HG03196 (cell line): ENCODE results near the gene CYBB.

ENCODE experiments used
- ATAC-seq: cut with Tn5 transposase; IDR thresholded peaks from one replicate; pipeline ENCODE4 v1.9.1; 2021; ENCODE audit not compliant: unreplicated experiment

The CYBB gene

DNA sequence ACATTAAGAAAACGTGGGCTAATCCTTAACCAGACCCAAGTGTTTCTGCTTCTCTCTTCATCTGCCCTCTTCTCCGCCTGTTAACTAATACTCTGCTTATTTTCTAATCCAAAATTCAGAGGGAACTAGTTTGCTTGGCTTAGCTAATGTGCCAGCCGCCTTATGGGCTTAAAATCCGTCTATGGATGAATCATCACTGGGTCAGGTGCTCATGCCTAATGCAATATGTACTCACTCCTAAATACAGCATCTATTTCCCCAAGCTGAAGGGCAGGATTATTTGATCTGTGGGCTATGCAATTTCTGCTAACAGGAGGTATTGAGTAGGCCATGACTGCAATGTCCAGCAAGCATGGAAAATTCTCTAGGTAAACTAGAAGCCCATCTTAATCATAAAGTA, 55.1 kb downstream of the CYBB start:
- ATAC-seq, result no peak

DNA sequence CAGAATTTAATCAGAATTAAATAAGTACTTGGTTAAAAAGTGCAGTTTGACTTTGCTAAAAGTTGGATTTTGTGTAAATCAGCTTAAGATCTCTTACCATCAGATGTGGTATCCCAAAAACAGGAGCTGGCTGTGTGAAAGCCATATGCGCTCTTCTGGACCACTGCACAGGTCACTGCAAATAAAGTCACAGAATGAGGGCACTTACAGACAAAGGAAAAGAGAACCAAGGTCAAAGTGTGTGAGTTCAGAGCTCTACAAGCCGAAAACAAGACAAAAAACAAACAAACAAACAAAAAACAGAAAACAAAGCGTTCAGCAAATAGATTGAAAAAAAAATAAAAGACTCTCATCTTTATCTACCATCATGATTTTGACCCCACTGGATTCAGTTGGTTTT, 61.1 kb downstream of the CYBB start:
- ATAC-seq, result no peak

DNA sequence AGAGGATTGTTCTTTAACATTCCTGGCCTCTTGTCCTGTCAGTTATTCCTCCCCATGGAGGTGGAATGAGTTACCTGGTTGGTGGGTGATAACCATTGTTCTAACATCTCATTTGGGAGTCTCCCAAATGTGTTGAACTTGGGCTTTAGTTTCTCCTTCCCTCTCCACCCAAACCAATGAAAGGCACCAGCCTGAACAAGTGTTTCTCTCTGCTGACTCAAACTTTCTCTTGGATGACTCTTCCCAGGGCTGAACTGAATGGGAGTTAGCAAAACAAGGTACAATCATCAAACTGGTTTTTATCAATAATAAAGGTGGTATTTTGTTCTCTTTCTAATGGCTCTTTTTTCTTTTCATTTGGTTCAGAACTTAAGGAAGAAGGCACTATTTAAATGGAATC, 64.8 kb downstream of the CYBB start:
- no peak for ATAC-seq

DNA sequence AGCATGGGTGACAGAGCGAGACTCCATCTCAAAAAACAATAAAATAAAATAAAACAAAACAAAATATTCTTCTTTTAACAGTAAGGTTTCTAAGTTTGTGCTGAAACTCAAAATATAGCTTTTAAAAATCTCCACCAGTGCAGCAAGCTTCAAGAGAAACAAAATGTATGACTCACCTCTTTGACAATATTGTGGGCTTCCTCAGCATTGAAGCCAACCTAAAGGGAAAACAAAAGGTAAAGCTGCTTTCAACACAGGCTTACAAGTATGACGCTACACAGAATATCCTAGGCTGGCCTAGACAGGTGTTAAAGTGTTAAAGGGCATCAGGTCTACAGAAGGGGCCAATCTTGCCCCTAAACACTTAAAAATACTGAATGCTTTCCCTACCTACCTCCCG, 66.3 kb downstream of the CYBB start:
- ATAC-seq, result no peak

DNA sequence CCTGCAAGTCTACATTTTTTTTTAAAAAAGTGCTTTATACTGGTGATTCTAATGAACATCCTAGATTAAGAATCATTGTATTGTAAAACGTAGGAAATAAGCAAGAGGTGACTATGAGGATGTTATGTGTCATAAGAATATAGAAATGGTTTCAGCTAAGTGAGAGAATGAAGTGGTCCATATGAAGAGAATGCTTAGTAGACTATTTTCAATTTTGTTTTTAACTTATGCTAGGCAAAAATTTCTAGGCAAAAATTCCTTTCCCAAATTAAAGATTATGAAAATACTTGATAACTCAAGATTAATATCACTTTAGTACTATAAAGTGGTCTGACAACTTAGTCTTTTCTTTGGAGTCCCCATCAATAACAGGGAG, 66.7 kb downstream of the CYBB start:
- no peak for ATAC-seq

DNA sequence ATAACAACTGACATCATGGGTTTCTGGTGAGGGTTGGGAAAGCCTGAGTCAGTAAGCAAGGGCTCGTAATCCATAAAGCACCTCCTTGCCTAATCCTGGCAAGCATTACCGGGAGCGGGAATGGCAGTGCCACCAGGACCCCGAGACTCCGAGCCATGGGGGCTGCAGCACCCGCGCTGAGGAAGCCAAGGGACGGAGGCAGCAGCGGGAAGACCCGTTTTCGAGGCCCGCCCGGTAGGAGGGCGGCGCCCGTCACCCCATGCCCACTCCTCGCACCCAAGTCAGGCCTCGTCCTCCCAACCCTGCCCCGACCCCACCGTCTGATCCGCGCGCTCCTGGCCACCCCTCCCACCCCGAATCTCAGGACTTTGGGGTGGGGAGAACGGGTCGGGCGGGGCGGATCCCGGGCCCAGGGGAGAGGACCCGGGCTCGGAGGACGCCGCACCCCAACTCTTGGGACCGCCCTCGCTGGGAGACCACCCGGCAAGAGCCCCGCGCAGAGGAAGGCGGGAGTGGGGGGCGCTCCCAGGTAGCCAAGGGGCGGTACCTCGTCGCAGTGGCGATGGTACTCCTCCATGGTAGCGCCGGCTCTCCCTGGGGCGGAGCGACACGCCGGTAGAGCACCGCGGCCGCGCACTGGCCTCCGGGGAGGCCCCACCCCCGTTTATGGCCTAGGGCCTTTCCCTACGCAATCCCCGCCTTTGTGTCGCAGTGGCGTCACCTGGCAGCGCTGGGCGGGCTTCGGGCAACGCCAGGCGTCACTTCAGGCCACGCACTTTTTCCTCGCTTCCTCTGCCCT, 67.3 kb downstream of the CYBB start, which contains the start of gene DYNLT3:
TSS of gene DYNLT3 (minus strand) at position 638 of the 799 bp plus-strand sequence. CDS start at position 577, 61 bp downstream.
- peak; percentile 100 for ATAC-seq

DNA sequence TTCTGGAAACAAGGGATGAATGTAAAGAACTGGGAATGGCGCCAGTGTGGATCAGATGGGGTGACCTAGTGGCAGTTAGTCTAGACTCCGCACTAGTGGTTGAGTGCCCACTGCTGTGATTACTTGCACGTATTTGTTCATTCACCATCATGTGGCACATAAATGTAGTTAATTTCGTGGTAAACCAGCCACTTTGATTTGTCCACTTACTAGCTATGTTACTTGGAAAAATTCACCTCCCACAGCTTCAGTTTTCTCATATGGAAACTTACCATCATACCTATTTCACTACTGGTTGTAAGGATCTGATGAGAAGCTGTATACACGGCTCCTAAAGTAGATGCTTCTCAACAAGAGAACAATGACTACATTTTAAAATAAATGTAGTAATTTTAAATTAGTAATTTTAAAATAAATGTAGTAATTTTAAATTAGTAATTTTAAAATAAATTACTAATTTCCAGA, 67.9 kb downstream of the CYBB start:
- peak; percentile 35 for ATAC-seq

DNA sequence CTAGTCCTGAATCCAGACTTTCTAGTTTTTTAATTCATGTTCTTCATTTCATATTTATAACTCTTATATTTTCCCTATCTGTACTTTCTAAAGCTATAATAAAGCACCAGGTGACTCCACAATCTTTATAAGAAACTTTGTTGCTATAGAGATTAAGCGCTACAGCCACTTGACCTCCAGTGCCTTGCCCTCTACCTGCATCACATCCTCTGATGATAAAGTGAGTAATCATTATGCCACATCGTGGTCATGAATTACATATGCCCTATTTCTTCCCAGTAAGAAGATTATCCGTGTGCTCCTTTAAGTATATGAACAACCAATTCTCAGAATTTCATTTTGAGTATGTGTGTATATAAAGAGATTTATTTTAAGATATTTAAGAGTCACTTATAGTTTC, 74.3 kb downstream of the CYBB start:
- no peak for ATAC-seq

DNA sequence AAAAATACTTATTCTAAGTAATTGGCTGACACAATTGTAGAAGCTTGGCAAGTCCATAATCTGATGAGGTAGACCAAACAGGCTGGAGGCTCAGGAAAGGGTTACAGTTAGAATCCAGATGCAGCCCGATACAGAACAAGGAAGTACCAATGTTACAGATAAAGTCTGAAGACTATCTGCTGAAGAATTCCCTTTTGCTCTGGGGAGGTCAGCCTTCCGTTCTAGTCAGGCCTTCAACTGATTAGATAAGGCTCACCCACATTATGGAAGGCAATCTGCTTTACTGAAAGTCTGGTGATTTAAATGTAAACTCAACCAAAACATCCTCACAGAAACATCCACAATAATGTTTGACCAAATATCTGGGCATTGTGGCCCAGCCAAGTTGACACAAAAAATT, 74.9 kb downstream of the CYBB start:
- ATAC-seq, result no peak

DNA sequence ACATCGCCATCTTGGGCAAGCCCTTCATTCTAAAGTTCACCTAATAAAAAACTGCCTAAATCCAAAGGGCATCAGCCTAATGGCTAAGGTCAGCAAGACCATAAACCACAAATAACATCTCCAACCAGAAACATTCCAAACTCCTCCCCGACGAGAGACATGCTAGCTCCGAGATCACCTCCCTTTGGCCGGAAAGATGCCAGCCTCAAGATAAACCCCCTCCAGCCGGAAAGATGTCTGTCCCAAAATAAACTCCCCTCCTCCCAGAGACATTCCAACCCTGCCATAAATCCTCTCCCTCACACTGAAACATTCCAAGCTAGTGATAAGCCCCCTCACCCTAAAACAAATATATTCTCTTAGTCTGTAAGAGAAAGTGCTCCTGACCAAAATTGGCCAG, 80.9 kb downstream of the CYBB start:
- no peak for ATAC-seq

DNA sequence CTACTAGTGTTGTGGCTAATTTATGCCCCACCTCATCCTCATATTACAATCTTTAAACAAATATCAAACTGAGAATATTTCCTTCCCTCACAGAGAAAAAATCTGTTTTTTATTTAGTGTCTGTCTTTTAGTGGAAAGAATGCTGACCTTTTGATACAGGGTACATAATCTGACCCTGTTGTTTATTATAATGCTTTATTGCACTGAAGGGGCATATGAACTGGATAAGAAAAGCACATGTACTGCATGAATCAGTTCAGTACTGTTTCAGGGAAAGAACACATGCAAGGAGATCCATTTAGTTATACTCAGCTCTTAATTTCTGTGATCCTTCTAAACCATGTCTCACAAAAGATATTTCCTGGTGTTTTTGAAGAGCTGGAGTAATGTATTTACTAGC, 83.0 kb downstream of the CYBB start:
- no peak for ATAC-seq
